Dermis microvascular lymphatic vessel endothelial cell (primary cell): ENCODE results near the gene TAF11L3. TPM values are rescaled to one million over a fixed set of nuclear protein-coding genes. Genes with fewer than 3 reads are reported as not detected.
A peak's percentile ranks its signal among the peaks of the same experiment; 100 is the strongest.
"Not testable (repeated sequence)": the region's sequence is repeated elsewhere in the genome, so short reads cannot be mapped to it uniquely, and the experiment has no call there.

ENCODE experiments used
- DNase-seq, 2 donors: peaks; one replicate each; pipeline versions ENCODE4 v3.0.0 to v3.0.0-alpha.2; 2010; ENCODE audit warnings: low read depth in 2 of 2
- total RNA-seq: library from RNA; depleted of rRNA; stranded (reverse); fragments of >200 nt; gene quantifications from 2 replicates; pipeline ENCODE4 v1.2.1, GENCODE V29; 2014

The TAF11L3 gene
- not detected in 2 replicates for total RNA-seq

GRCh38 chr5:17518067-17518466 lies at the start of gene TAF11L3:
Gene TAF11L3 (plus strand): TSS chr5:17518367.
- not testable (repeated sequence) for DNase-seq

DNA sequence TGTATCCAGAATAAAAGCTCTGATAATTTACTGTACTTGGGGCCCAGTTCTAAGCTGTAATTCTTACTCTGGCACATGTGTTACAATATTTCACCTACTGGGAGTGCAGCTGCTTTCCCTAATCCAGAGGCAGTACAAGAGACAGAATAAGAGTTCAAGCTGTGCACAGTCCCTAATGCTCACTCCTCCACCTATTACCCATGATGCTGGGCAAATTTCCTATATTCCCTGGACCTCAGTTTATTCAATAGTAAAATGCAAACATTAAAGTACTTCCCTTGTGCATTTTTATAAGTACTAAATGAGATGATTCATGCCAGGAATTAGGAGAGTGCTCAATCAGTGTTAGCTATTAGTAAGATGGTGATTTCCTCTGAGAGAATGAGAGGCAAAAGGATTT lies 48.1 kb upstream of the TAF11L3 start:
- DNase-seq: no peak

DNA sequence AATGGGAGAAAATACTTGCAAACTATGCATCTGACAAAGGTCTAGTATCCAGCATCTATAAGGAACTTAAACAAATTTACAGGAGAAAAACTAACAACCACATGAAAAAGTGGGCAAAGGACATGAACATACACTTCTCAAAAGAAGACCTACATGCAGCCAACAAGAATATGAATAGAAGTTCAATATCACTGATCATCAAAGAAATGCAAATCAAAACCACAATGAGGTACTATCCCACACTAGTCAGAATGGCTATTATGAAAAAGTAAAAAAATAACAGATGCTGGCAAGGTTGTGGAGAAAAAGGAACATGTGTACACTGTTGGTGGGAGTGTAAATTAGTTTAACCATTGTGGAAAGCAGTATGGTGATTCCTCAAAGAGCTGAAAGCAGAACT lies 43.1 kb upstream of the TAF11L3 start:
- not testable (repeated sequence) for DNase-seq

DNA sequence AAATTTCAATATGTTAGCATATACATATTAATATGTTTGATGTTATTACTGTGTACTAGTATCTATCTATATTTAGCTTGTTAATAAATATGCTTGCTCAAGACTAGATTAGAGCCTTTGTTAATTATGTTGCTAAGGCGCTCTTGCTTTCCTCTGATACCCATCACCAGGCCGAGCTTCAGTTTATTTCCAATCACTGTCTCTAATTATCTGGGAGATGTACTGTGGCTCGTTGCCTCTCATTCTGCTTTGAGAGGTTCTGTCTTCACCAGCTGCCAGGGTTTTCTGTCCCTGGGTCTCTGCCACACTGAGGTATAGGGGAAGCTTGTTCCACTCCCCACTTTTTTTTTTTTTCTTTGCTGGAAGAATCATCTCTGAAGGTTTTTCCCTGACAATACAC lies 41.1 kb upstream of the TAF11L3 start:
- no peak for DNase-seq

- no peak for DNase-seq
Measured at GRCh38 chr5:17477573-17478265, 40.4 kb upstream of the TAF11L3 start.

- no peak for DNase-seq
Measured at GRCh38 chr5:17481378-17481777, 36.8 kb upstream of the TAF11L3 start.

GRCh38 chr5:17482790-17483189 lies 35.4 kb upstream of the TAF11L3 start:
- no peak for DNase-seq

DNA sequence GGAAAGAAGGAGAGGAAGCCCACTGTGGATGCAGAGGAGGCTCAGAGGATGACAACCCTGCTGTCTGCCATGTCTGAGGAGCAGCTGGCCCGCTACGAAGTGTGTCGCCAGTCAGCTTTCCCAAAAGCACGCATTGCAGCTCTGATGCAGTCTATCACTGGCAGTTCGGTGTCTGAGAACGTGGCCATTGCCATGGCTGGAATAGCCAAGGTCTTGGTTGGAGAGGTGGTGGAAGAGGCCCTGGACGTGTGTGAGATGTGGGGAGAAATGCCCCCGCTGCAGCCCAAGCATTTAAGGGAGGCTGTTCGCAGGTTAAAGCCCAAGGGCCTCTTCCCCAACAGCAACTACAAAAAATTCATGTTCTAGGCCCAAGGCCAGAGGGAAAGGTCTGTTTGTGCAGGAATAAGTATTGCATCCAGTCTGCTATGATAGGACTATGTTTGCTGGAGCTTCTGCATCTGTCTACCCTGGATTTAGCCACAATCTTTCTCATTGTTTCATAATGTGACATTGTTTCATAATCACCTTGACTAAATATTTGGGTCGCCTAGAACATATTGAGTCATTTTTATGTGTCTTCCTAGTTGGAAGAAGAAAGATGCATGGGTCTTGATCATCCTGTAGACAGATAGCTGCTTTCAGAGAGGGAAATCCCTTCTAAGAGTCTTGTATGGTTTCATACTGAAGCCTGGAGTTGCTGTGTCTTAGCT lies 31.5 kb upstream of the TAF11L3 start:
- not testable (repeated sequence) for DNase-seq

DNA sequence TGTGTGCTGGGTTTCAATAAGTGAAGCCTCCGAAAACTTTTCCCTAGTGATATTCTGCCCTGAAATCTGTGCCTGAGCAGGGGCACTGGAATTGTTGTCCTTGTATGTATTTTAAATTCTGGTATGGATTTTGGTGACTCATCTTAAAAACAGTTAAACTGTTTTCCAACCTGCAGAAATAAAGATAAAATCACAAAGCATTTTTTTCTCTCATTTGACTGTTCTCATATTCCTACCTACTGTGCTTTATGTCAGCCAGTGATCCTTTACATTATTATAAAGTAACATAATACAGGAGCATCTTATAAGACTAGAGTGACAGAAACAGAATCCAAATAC lies 31.0 kb upstream of the TAF11L3 start:
- DNase-seq: no peak

GRCh38 chr5:17491257-17491656 lies 26.9 kb upstream of the TAF11L3 start:
- DNase-seq: not testable (repeated sequence)

DNA sequence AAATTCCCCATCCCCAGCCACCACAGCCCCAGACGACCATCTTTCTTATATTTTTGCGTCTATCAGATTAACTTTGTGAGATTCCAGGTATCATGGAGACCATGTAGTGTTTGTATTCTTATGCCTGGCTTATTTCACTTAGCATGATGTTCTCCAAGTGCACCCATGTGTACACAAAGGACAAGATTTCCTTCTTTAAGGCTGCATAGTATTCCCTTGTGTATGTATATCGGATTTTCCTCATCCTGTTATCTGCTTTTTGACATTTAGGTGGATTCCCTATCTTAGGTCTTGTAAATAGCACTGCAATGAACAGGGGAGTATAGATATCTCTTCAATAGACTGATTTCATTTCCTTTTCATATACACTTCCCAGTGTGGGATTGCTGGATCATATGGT lies 25.4 kb upstream of the TAF11L3 start:
- DNase-seq: no peak

GRCh38 chr5:17497446-17497845 lies 20.7 kb upstream of the TAF11L3 start:
- no peak for DNase-seq

GRCh38 chr5:17497931-17498330 lies 20.2 kb upstream of the TAF11L3 start, which contains the start of gene TAF11L2:
Gene TAF11L2 (plus strand): TSS chr5:17498231.
- DNase-seq: not testable (repeated sequence)

DNA sequence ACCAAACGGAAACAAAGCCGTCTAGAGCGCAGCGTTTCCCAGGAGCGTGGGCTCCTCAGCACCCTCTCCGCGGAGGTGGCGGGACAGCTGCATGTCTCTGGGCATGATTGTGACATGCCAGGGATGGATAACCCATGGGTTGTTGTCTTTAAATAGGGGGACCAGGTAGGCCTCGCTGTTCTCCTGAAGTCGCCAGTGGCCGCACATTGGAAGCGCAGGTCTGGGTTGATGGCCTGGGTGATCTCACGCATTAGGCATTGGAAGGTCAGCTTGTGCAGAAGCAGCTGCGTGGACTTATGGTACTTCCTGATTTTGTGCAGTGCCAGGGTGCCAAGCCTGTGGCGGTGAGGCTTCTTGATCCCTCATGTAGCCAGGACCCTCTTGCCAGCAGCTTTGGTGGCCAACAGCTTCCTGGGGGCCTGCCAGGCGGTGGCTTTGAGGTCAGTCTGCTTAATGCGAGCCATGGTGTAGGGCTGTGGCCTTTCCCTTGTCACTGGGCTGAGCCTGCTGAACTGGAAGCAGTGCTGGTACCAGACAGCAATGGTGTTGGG lies 6.3 kb upstream of the TAF11L3 start:
- DNase-seq: no peak

DNA sequence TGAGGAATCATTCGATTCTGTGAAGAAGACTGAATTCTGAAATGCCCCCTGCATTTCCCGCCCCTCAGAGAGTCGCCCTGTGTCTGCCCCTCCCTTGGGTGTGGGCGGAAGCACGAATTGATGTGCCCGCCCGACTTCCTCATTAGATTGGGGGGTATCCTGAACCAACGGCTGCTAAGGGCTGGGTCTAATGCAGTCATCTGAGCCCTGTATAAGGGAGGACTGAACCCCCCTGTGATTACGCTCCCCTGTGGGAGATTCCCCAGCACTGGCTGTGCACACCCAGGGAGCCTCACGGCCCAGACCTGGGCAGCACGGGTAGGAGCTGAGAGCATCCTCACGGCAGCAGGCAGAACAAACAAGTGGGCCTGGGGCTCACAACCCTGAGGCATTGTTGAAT lies 641 bp upstream of the TAF11L3 start:
- not testable (repeated sequence) for DNase-seq

- DNase-seq: not testable (repeated sequence)
Measured at GRCh38 chr5:17519508-17519907, 1.3 kb downstream of the TAF11L3 start.

DNA sequence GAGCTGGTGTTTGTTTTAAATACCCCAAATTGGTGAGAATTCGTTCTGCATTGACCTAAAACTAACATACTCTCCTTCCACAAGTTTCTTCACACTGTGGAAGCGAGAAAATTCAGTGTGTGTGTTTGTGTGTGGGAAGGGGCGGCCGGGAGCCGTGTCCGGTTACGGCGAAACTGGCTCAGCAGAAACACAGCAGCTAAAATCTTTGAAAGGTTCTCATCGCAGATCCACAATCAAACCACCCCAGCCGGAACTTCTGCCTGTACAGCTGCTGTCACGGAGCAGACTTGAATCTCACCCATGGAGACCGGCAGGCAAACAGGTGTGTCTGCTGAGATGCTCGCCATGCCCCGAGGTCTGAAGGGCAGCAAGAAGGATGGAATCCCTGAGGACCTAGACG lies 3.3 kb downstream of the TAF11L3 start, which contains the start of gene TAF11L4:
Gene TAF11L4 (plus strand): TSS at position 301 of the 400 bp plus-strand sequence.
- not testable (repeated sequence) for DNase-seq

GRCh38 chr5:17524935-17525334 lies 6.8 kb downstream of the TAF11L3 start, which contains the start of gene TAF11L5:
Gene TAF11L5 (plus strand): TSS chr5:17525235.
- DNase-seq: not testable (repeated sequence)

- DNase-seq: peak; percentile 1 to 22
Measured at GRCh38 chr5:17526504-17526903, 8.3 kb downstream of the TAF11L3 start.

DNA sequence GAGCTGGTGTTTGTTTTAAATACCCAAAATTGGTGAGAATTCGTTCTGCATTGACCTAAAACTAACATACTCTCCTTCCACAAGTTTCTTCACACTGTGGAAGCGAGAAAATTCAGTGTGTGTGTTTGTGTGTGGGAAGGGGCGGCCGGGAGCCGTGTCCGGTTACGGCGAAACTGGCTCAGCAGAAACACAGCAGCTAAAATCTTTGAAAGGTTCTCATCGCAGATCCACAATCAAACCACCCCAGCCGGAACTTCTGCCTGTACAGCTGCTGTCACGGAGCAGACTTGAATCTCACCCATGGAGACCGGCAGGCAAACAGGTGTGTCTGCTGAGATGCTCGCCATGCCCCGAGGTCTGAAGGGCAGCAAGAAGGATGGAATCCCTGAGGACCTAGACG lies 10.2 kb downstream of the TAF11L3 start, which contains the start of gene TAF11L6:
Gene TAF11L6 (plus strand): TSS at position 301 of the 400 bp plus-strand sequence.
- not testable (repeated sequence) for DNase-seq
